OCI-LY3 (cell line): ENCODE data around the gene PDXP.

Experiments
- CTCF ChIP-seq: fragments of 200-600, 300-600 bp; sonication (generic); IDR thresholded peaks from 2 replicates; pipeline ENCODE4 v1.5.1; 2014; ENCODE audit warnings: antibody characterized with exemption, low read length, low read depth
- EZH2phosphoT487 ChIP-seq: fragments of 200-600 bp; shearing (Covaris generic); IDR thresholded peaks from 2 replicates; pipeline ENCODE4 v1.6.1; 2018; ENCODE audit warnings: antibody characterized with exemption, mixed run types, low read depth

GRCh38 chr22:37703906-37704305, 45.4 kb downstream of the PDXP start:
- TF ChIP-seq CTCF: no peak
- TF ChIP-seq EZH2phosphoT487: no peak
